Brain microvascular endothelial cell (primary cell): ENCODE results near the gene PTGER1.

Experiments used
- DNase-seq: peaks from one replicate; pipeline ENCODE4 v3.0.0-alpha.2; 2020
- H3K27ac ChIP-seq: fragments of 250-450 bp; sonication (Bioruptor Pico); 2 replicates; pipeline ENCODE4 v1.5.1; 2020; ENCODE audit warnings: mild to moderate bottlenecking, moderate library complexity
- H3K27me3 ChIP-seq: fragments of 250-450 bp; sonication (Bioruptor Pico); replicated peaks from 2 replicates; pipeline ENCODE4 v1.5.1; 2020; ENCODE audit warnings: mild to moderate bottlenecking
- H3K36me3 ChIP-seq: fragments of 250-450 bp; sonication (Bioruptor Pico); replicated peaks from 2 replicates; pipeline ENCODE4 v1.5.1; 2020; ENCODE audit warnings: mild to moderate bottlenecking
- H3K4me3 ChIP-seq: 2 replicates; pipeline ENCODE4 v1.5.1; 2011; ENCODE audit warnings: low read depth, mild to moderate bottlenecking, control low read depth, low read length, moderate library complexity
- CTCF ChIP-seq: IDR thresholded peaks from 2 replicates; pipeline ENCODE4 v1.5.1; 2011; ENCODE audit warnings: low read depth, mild to moderate bottlenecking, moderate library complexity, low read length, control low read depth, inconsistent platforms; ENCODE audit errors: missing control alignments
- in situ Hi-C: cut with HindIII; loops from 2 replicates; pipeline ENCODE4 v1.10.0; 2017; ENCODE audit warnings: low sequenced_read_pairs, low pct_ligation_motif_present

The PTGER1 gene

GRCh38 chr19:14477418-14478112 is 2.4 kb upstream of the PTGER1 start:
- in situ Hi-C loops = no loop called here
- no peak for DNase-seq
- H3K36me3 ChIP-seq = peaks cover 36% of the 10 kb centered on the region

GRCh38 chr19:14476673-14477401 is 1.7 kb upstream of the PTGER1 start:
- no peak for TF ChIP-seq CTCF
- peak; percentile 84 for DNase-seq
- H3K4me3 ChIP-seq = no peak overlapping the region
- in situ Hi-C loops = no loop called here
- no peak overlapping the region for H3K27ac ChIP-seq
- peaks cover 29% of the 10 kb centered on the region for H3K36me3 ChIP-seq
- no peaks in the 10 kb centered on the region for H3K27me3 ChIP-seq

More at GRCh38 chr19:14477418-14478112, 2.4 kb upstream of the PTGER1 start:
- H3K27ac ChIP-seq = no peak overlapping the region
- no peak overlapping the region for H3K4me3 ChIP-seq
- H3K27me3 ChIP-seq = no peaks in the 10 kb centered on the region
- no peak for TF ChIP-seq CTCF

GRCh38 chr19:14476327-14476672 is 1.1 kb upstream of the PTGER1 start:
- DNase-seq = no peak
- Histone ChIP-seq H3K36me3 (peaks cover 27% of the 10 kb centered on the region), H3K27ac (no peak overlapping the region), H3K27me3 (no peaks in the 10 kb centered on the region), H3K4me3 (no peak overlapping the region)
- TF ChIP-seq CTCF = no peak
- in situ Hi-C loops = no loop called here

GRCh38 chr19:14474827-14475226 is 327 bp downstream of the PTGER1 start:
- no peak for DNase-seq
- Histone ChIP-seq H3K27ac (no peak overlapping the region), H3K4me3 (no peak overlapping the region), H3K36me3 (peaks cover 30% of the 10 kb centered on the region), H3K27me3 (no peaks in the 10 kb centered on the region)
- TF ChIP-seq CTCF = no peak
- in situ Hi-C loops = no loop called here

GRCh38 chr19:14473978-14474578 is 1.1 kb downstream of the PTGER1 start:
- Histone ChIP-seq H3K4me3 (no peak overlapping the region), H3K36me3 (peaks cover 32% of the 10 kb centered on the region)

More at GRCh38 chr19:14473978-14474578, 1.1 kb downstream of the PTGER1 start:
- no peak for TF ChIP-seq CTCF
- in situ Hi-C loops = no loop called here
- Histone ChIP-seq H3K27me3 (no peaks in the 10 kb centered on the region), H3K27ac (no peak overlapping the region)
- no peak for DNase-seq
